Ovary (tissue), 3 donors: ENCODE data around the gene CLN3.

Experiments
- EP300 ChIP-seq: sonication (generic); formaldehyde crosslinking; IDR thresholded peaks from one replicate; pipeline ENCODE4 v1.6.1; 2017; ENCODE audit warnings: antibody characterized with exemption
- TF ChIP-seq, protein P1 (sequence below), 3 donors: fragments of 450-650 bp in 2 of 3; fragments of 200-600 bp in 1 of 3; IDR thresholded peaks; one replicate each; pipeline versions ENCODE4 v1.5.1 to v1.8.0; 2016 to 2022; ENCODE audit warnings: antibody characterized with exemption in 3 of 3, mild to moderate bottlenecking in 1 of 3
- donor health status: DM: no; HTN: no; CAD: no.

- TF ChIP-seq, protein P1, sequence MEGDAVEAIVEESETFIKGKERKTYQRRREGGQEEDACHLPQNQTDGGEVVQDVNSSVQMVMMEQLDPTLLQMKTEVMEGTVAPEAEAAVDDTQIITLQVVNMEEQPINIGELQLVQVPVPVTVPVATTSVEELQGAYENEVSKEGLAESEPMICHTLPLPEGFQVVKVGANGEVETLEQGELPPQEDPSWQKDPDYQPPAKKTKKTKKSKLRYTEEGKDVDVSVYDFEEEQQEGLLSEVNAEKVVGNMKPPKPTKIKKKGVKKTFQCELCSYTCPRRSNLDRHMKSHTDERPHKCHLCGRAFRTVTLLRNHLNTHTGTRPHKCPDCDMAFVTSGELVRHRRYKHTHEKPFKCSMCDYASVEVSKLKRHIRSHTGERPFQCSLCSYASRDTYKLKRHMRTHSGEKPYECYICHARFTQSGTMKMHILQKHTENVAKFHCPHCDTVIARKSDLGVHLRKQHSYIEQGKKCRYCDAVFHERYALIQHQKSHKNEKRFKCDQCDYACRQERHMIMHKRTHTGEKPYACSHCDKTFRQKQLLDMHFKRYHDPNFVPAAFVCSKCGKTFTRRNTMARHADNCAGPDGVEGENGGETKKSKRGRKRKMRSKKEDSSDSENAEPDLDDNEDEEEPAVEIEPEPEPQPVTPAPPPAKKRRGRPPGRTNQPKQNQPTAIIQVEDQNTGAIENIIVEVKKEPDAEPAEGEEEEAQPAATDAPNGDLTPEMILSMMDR (IDR thresholded peaks at IDR 0.05) = no peak
- TF ChIP-seq EP300 = no peak
Measured at GRCh38 chr16:28495795-28496749, 4.2 kb upstream of the CLN3 start.
